Measurements from ENCODE around the gene ITSN1.
"Not testable (repeated sequence)": the region's sequence is repeated elsewhere in the genome, so short reads cannot be mapped to it uniquely, and the experiment has no call there.

ITSN1 gene

GRCh38 chr21:33841561-33841960 lies 199.3 kb downstream of the ITSN1 start:
- DNase-seq (ENCODE audit: low read depth): no peak

- DNase-seq (ENCODE audit: low read depth): no peak
Measured at GRCh38 chr21:33843216-33843615, 200.9 kb downstream of the ITSN1 start.

GRCh38 chr21:33844104-33844889 lies 202.0 kb downstream of the ITSN1 start:
- DNase-seq (ENCODE audit: low read depth): no peak

- no peak for DNase-seq (ENCODE audit: low read depth)
Measured at GRCh38 chr21:33844890-33845205, 202.5 kb downstream of the ITSN1 start.

GRCh38 chr21:33846141-33846540 lies 203.8 kb downstream of the ITSN1 start:
- no peak for DNase-seq (ENCODE audit: low read depth)

- DNase-seq (ENCODE audit: low read depth): no peak
Measured at GRCh38 chr21:33847588-33848248, 205.4 kb downstream of the ITSN1 start.

GRCh38 chr21:33848249-33848953 lies 206.1 kb downstream of the ITSN1 start:
- DNase-seq (ENCODE audit: low read depth): no peak

- DNase-seq (ENCODE audit: low read depth): no peak
Measured at GRCh38 chr21:33849834-33850233, 207.5 kb downstream of the ITSN1 start.

- no peak for DNase-seq (ENCODE audit: low read depth)
Measured at GRCh38 chr21:33850401-33850800, 208.1 kb downstream of the ITSN1 start.

GRCh38 chr21:33850985-33851384 lies 208.7 kb downstream of the ITSN1 start:
- DNase-seq (ENCODE audit: low read depth): no peak

- DNase-seq (ENCODE audit: low read depth): no peak
Measured at GRCh38 chr21:33852485-33852884, 210.2 kb downstream of the ITSN1 start.

- no peak for DNase-seq (ENCODE audit: low read depth)
Measured at GRCh38 chr21:33854604-33855003, 212.3 kb downstream of the ITSN1 start.

- DNase-seq (ENCODE audit: low read depth): no peak
Measured at GRCh38 chr21:33855190-33855589, 212.9 kb downstream of the ITSN1 start.

GRCh38 chr21:33856893-33857527 lies 214.7 kb downstream of the ITSN1 start:
- no peak for DNase-seq (ENCODE audit: low read depth)

GRCh38 chr21:33857846-33858666 lies 215.8 kb downstream of the ITSN1 start:
- DNase-seq (ENCODE audit: low read depth): no peak

- DNase-seq (ENCODE audit: low read depth): no peak
Measured at GRCh38 chr21:33858667-33859372, 216.5 kb downstream of the ITSN1 start.

- DNase-seq (ENCODE audit: low read depth): no peak
Measured at GRCh38 chr21:33859373-33860102, 217.2 kb downstream of the ITSN1 start.

- no peak for DNase-seq (ENCODE audit: low read depth)
Measured at GRCh38 chr21:33860332-33860879, 218.1 kb downstream of the ITSN1 start.

GRCh38 chr21:33861125-33861524 lies 218.8 kb downstream of the ITSN1 start:
- DNase-seq (ENCODE audit: low read depth): no peak

GRCh38 chr21:33863191-33863590 lies 220.9 kb downstream of the ITSN1 start:
- not testable (repeated sequence) for DNase-seq (ENCODE audit: low read depth)
